ENCODE data around the gene ANKRD30A.

DNA sequence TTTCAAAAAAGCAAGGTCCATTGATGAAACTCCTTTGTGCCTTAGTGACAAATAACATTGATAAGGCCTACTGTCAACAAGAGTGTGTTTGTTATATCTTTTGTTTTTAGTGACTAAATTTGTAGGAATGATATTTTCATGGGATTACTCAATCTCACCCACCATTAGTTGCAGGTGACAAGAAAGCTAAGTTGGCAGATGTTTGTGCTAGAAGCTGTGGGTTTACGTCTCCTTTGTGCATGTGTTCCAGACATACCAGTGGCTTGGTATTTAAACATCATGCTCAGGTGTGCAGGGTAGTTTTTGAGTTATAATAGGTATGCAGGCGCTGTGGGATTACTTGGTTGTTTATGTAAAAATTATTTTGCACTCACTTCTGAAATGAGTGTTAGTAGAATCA is 178.6 kb downstream of the ANKRD30A start:
- TF ChIP-seq CTCF (conservative IDR thresholded peaks at IDR 0.05), result no peak
- TF ChIP-seq ZFX (IDR thresholded peaks at IDR 0.05), result no peak

Data from C4-2B (cell line).